Measurements from ENCODE around the gene PSD4.

DNA sequence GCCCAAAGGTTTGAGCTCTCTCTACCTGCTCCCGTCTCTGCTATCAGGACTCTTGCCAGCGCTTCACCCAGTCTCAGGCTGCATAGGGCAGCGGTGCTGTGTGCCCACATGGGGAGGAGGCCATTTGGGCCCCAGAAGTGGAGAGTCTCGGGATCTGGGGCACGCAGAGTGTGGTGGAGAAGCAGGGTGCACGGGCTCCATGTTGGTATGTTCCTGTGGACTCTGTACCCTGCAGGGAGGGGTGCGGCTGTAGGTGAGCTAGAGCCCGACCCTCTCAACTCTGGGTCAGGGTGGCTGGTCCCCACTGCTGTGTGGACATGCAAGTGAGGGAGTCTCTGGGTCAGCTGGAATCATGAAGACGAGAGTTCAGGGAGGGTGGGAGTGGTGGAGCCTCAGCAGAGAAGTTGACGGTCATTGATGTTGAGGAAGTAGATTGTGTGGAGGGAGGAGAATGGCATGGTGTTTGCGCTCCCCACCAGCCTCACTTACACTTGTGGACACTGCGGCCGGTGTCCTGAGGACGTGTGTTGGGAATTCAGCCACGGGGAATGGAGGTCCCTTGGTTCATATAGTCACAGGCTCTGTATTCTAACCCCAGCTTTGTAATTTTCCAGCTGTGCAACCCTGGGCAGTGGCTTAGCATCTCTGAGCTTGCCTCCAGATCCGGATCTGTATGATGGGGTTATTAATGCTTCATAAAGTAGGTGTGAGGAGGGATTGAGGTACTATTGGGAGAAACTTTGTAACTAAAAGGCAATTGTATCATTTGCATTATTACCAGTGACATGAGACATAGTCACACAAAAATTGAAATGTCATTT is 840 bp upstream of the PSD4 start:
- TF ChIP-seq RARB (CRISPR knock-in tag; IDR thresholded peaks at IDR 0.05) (no peak), OSR1 (CRISPR knock-in tag; IDR thresholded peaks at IDR 0.05) (no peak), CSRNP3 (CRISPR knock-in tag; IDR thresholded peaks at IDR 0.05) (no peak), ZNF8 (CRISPR knock-in tag; IDR thresholded peaks at IDR 0.05) (no peak), ARNTL (CRISPR knock-in tag; IDR thresholded peaks at IDR 0.05; ENCODE audit: borderline replicate concordance, low read depth) (no peak), PPARA (CRISPR knock-in tag; IDR thresholded peaks at IDR 0.05; ENCODE audit: borderline replicate concordance) (no peak), ESRRG (CRISPR knock-in tag; IDR thresholded peaks at IDR 0.05) (no peak), ZFP3 (CRISPR knock-in tag; IDR thresholded peaks at IDR 0.05) (no peak)
- TF ChIP-seq, protein P1, sequence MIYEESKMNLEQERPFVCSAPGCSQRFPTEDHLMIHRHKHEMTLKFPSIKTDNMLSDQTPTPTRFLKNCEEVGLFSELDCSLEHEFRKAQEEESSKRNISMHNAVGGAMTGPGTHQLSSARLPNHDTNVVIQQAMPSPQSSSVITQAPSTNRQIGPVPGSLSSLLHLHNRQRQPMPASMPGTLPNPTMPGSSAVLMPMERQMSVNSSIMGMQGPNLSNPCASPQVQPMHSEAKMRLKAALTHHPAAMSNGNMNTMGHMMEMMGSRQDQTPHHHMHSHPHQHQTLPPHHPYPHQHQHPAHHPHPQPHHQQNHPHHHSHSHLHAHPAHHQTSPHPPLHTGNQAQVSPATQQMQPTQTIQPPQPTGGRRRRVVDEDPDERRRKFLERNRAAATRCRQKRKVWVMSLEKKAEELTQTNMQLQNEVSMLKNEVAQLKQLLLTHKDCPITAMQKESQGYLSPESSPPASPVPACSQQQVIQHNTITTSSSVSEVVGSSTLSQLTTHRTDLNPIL (CRISPR knock-in tag; IDR thresholded peaks at IDR 0.05; ENCODE audit: low read depth) = no peak

Measured in SK-N-SH treated with all-trans-retinoic acid at 6 μM for 48 hours (cell line).